Cardiac septum (tissue), 1 donor: Measurements from ENCODE around the gene RBM33. TPM values are rescaled to one million over a fixed set of nuclear protein-coding genes. Genes with fewer than 3 reads are reported as not detected.
"Not testable (repeated sequence)": the region's sequence is repeated elsewhere in the genome, so short reads cannot be mapped to it uniquely, and the experiment has no call there.

Experiments
- DNase-seq: peaks from one replicate; pipeline ENCODE4 v3.0.0-alpha.2; 2020; ENCODE audit warnings: low spot score
- intact Hi-C: fragments of 100-400 bp; cut with DNase I; formaldehyde crosslinking; loops from one replicate; pipeline ENCODE4 v1.14.0; 2022
- total RNA-seq: library from RNA; stranded (reverse); fragmentation: NEBNext Ultra II Directional; extraction: Animal tissue kit (Norgen Biotek cat#: 25700); gene quantifications from one replicate; pipeline ENCODE4 v1.2.1, GENCODE V29; 2021
- donor health status: DM: no; HTN: no; CAD: no.

The RBM33 gene
- total RNA-seq, 1 donor from 2014 or later = 41.4 TPM

- DNase-seq = no peak
- intact Hi-C loops = no loop called here
These were observed 165.0 kb downstream of the RBM33 start for GRCh38 chr7:155809332-155809946.

GRCh38 chr7:155809947-155810769, 165.7 kb downstream of the RBM33 start:
- no peak for DNase-seq
- intact Hi-C loops = no loop called here

GRCh38 chr7:155810770-155811559, 166.5 kb downstream of the RBM33 start:
- no peak for DNase-seq
- intact Hi-C loops = no loop called here

GRCh38 chr7:155811560-155811894, 167.1 kb downstream of the RBM33 start:
- no peak for DNase-seq
- intact Hi-C loops = no loop called here

GRCh38 chr7:155811895-155812761, 167.7 kb downstream of the RBM33 start, which contains the start of gene SHH:
Gene SHH, minus strand, starts transcription at chr7:155812463. Its CDS starts 341 bp downstream, at chr7:155812122.
- intact Hi-C loops = no loop called here
- no peak for DNase-seq

- intact Hi-C loops = no loop called here
- DNase-seq = no peak
These were observed 168.7 kb downstream of the RBM33 start for GRCh38 chr7:155813125-155813524.

GRCh38 chr7:155813546-155814315, 169.3 kb downstream of the RBM33 start:
- DNase-seq = no peak
- intact Hi-C loops = no loop called here

GRCh38 chr7:155814316-155815276, 170.1 kb downstream of the RBM33 start:
- intact Hi-C loops = loop anchor here (5.0 kb wide), 1 partner anchor 658 kb away; no protein-coding TSS in a partner anchor
- no peak for DNase-seq

GRCh38 chr7:155815332-155816191, 171.1 kb downstream of the RBM33 start:
- no peak for DNase-seq
- intact Hi-C loops = loop anchor here (5.0 kb wide), 1 partner anchor 657 kb away; no protein-coding TSS in a partner anchor

- intact Hi-C loops = loop anchor here (5.0 kb wide), 1 partner anchor 656 kb away; no protein-coding TSS in a partner anchor
- no peak for DNase-seq
These were observed 171.7 kb downstream of the RBM33 start for GRCh38 chr7:155816192-155816508.

- no peak for DNase-seq
- intact Hi-C loops = loop anchor here (5.0 kb wide), 1 partner anchor 655 kb away; no protein-coding TSS in a partner anchor
These were observed 172.5 kb downstream of the RBM33 start for GRCh38 chr7:155816996-155817395.

GRCh38 chr7:155817515-155817914, 173.1 kb downstream of the RBM33 start:
- intact Hi-C loops = loop anchor here (5.0 kb wide), 1 partner anchor 655 kb away; no protein-coding TSS in a partner anchor
- not testable (repeated sequence) for DNase-seq

- intact Hi-C loops = loop anchor here (5.0 kb wide), 1 partner anchor 654 kb away; no protein-coding TSS in a partner anchor
- no peak for DNase-seq
These were observed 173.8 kb downstream of the RBM33 start for GRCh38 chr7:155818154-155818819.

GRCh38 chr7:155818820-155819168, 174.3 kb downstream of the RBM33 start:
- no peak for DNase-seq
- intact Hi-C loops = loop anchor here (5.0 kb wide), 1 partner anchor 654 kb away; no protein-coding TSS in a partner anchor

- DNase-seq = no peak
- intact Hi-C loops = loop anchor here (5.0 kb wide), 1 partner anchor 653 kb away; no protein-coding TSS in a partner anchor
These were observed 174.7 kb downstream of the RBM33 start for GRCh38 chr7:155819186-155819585.

GRCh38 chr7:155820246-155820645, 175.8 kb downstream of the RBM33 start:
- DNase-seq = no peak
- intact Hi-C loops = no loop called here
